ENCODE results near the gene CCDC85C.

The CCDC85C gene

GRCh38 chr14:99497341-99497740 is 106.7 kb downstream of the CCDC85C start:
- Histone ChIP-seq H3K36me3 (replicated peaks; ENCODE audit: low read depth, low read length) (peaks cover 78% of the 10 kb centered on the region), H3K79me2 (ENCODE audit: low read length) (peaks cover 9% of the 10 kb centered on the region), H3K4me2 (ENCODE audit: low read length) (no peak overlapping the region), H3K4me1 (ENCODE audit: low read length) (no peaks in the 10 kb centered on the region), H3K27me3 (ENCODE audit: low read depth, low read length) (no peaks in the 10 kb centered on the region), H2AFZ (ENCODE audit: low read depth, low read length) (no peak overlapping the region), H3K4me3 (ENCODE audit: low read length) (no peak overlapping the region), H4K20me1 (ENCODE audit: insufficient read depth, low read length) (peaks cover 11% of the 10 kb centered on the region), H3K9me3 (ENCODE audit: insufficient read depth, low read length) (no peaks in the 10 kb centered on the region), H3K9ac (ENCODE audit: low read length) (no peak overlapping the region), H3K27ac (ENCODE audit: low read length) (no peak overlapping the region)
- TF ChIP-seq CTCF (IDR thresholded peaks at IDR 0.05; ENCODE audit: low read depth, low read length) (no peak), EZH2phosphoT487 (IDR thresholded peaks at IDR 0.05; ENCODE audit: low read depth) (no peak)

- peaks cover 17% of the 10 kb centered on the region for H3K4me1 ChIP-seq (ENCODE audit: low read length)
- no peak overlapping the region for H3K4me2 ChIP-seq (ENCODE audit: low read length)
- no peak for TF ChIP-seq EZH2phosphoT487 (IDR thresholded peaks at IDR 0.05; ENCODE audit: low read depth)
- no peak for TF ChIP-seq CTCF (IDR thresholded peaks at IDR 0.05; ENCODE audit: low read depth, low read length)
- no peaks in the 10 kb centered on the region for H3K9me3 ChIP-seq (ENCODE audit: insufficient read depth, low read length)
- no peaks in the 10 kb centered on the region for H3K27me3 ChIP-seq (ENCODE audit: low read depth, low read length)
- no peak overlapping the region for H2AFZ ChIP-seq (ENCODE audit: low read depth, low read length)
- H3K27ac ChIP-seq (ENCODE audit: low read length), result no peak overlapping the region
- no peak overlapping the region for H3K9ac ChIP-seq (ENCODE audit: low read length)
- H4K20me1 ChIP-seq (ENCODE audit: insufficient read depth, low read length), result peaks cover 70% of the 10 kb centered on the region
- H3K4me3 ChIP-seq (ENCODE audit: low read length), result no peak overlapping the region
- no peaks in the 10 kb centered on the region for H3K36me3 ChIP-seq (replicated peaks; ENCODE audit: low read depth, low read length)
- peaks cover 91% of the 10 kb centered on the region for H3K79me2 ChIP-seq (ENCODE audit: low read length)
Observed at GRCh38 chr14:99484106-99484505, 119.9 kb downstream of the CCDC85C start.

- Histone ChIP-seq H4K20me1 (ENCODE audit: insufficient read depth, low read length) (peaks cover 64% of the 10 kb centered on the region), H2AFZ (ENCODE audit: low read depth, low read length) (peak overlapping the region; percentile 16; the same call in 1 of the 2 replicates), H3K9ac (ENCODE audit: low read length) (peak overlapping the region; percentile 87), H3K27me3 (ENCODE audit: low read depth, low read length) (no peaks in the 10 kb centered on the region), H3K79me2 (ENCODE audit: low read length) (peaks cover 89% of the 10 kb centered on the region), H3K4me1 (ENCODE audit: low read length) (peaks cover 21% of the 10 kb centered on the region), H3K9me3 (ENCODE audit: insufficient read depth, low read length) (no peaks in the 10 kb centered on the region), H3K4me3 (ENCODE audit: low read length) (peak overlapping the region; percentile 97), H3K27ac (ENCODE audit: low read length) (peak overlapping the region; percentile 32), H3K4me2 (ENCODE audit: low read length) (peak overlapping the region; percentile 95), H3K36me3 (replicated peaks; ENCODE audit: low read depth, low read length) (no peaks in the 10 kb centered on the region)
- TF ChIP-seq EZH2phosphoT487 (IDR thresholded peaks at IDR 0.05; ENCODE audit: low read depth) (no peak), CTCF (IDR thresholded peaks at IDR 0.05; ENCODE audit: low read depth, low read length) (no peak)
Observed at GRCh38 chr14:99481745-99482099, 122.3 kb downstream of the CCDC85C start.

- no peaks in the 10 kb centered on the region for H3K9me3 ChIP-seq (ENCODE audit: insufficient read depth, low read length)
- H4K20me1 ChIP-seq (ENCODE audit: insufficient read depth, low read length), result peaks cover 62% of the 10 kb centered on the region
- no peaks in the 10 kb centered on the region for H3K27me3 ChIP-seq (ENCODE audit: low read depth, low read length)
- peak within 1 kb of the TSS; percentile 16; the same call in 1 of the 2 replicates for H2AFZ ChIP-seq (ENCODE audit: low read depth, low read length)
- H3K79me2 ChIP-seq (ENCODE audit: low read length), result peaks cover 89% of the 10 kb centered on the region
- H3K4me2 ChIP-seq (ENCODE audit: low read length), result peak within 1 kb of the TSS; percentile 95
- H3K36me3 ChIP-seq (replicated peaks; ENCODE audit: low read depth, low read length), result no peaks in the 10 kb centered on the region
- H3K4me1 ChIP-seq (ENCODE audit: low read length), result peaks cover 21% of the 10 kb centered on the region
- peak within 1 kb of the TSS; percentile 97 for H3K4me3 ChIP-seq (ENCODE audit: low read length)
- no peak for TF ChIP-seq EZH2phosphoT487 (IDR thresholded peaks at IDR 0.05; ENCODE audit: low read depth)
- TF ChIP-seq CTCF (IDR thresholded peaks at IDR 0.05; ENCODE audit: low read depth, low read length), result no peak
- H3K27ac ChIP-seq (ENCODE audit: low read length), result peak within 1 kb of the TSS; percentile 32
- peak within 1 kb of the TSS; percentile 87 for H3K9ac ChIP-seq (ENCODE audit: low read length)
Observed at GRCh38 chr14:99480917-99481744, 122.9 kb downstream of the CCDC85C start, which contains the start of gene CCNK. TSS of gene CCNK (plus strand) at chr14:99481409. CDS start at chr14:99492678, 11,269 bp downstream.
